PC-3 (cell line): Measurements from ENCODE around the gene PTPN3. TPM values are rescaled to one million over a fixed set of nuclear protein-coding genes. Genes with fewer than 3 reads are reported as not detected.

Source experiments
- ATAC-seq: fragments of 200-7000 bp; cut with Tn5 transposase; 2 replicates; pipeline ENCODE4 v1.9.1; 2020; ENCODE audit warnings: mild to moderate bottlenecking, moderate library complexity
- BruUV-seq: library from RNA; stranded (reverse); fragments of 400-500 nt; replicated peaks from 2 replicates; lab custom pipeline; 2021; lab: Mats Ljungman, UMichigan
- CTCF ChIA-PET: fragments of 300-600 bp; sonication (Branson Sonifier 250); formaldehyde crosslinking; loops from one replicate; lab custom pipeline; 2022; ENCODE audit warnings: antibody characterized with exemption; lab: Charles Lee
- POLR2A ChIA-PET: fragments of 300-600 bp; sonication (Branson Sonifier 250); formaldehyde crosslinking; loops from one replicate; lab custom pipeline; 2022; ENCODE audit warnings: antibody characterized with exemption; ENCODE audit not compliant: unreplicated experiment; lab: Charles Lee
- DNase-seq: peaks from one replicate; pipeline ENCODE4 v3.0.0-alpha.2; 2015
- H2AFZ ChIP-seq: fragments of 300-600 bp; sonication (generic); 2 replicates; pipeline ENCODE4 v1.6.0; 2016; ENCODE audit warnings: antibody characterized with exemption, low read length
- H3F3A ChIP-seq: fragments of 300-600 bp; sonication (generic); one replicate; pipeline ENCODE4 v1.6.0; 2017; ENCODE audit warnings: antibody characterized with exemption, low read length, control low read depth, mild to moderate bottlenecking; ENCODE audit not compliant: unreplicated experiment
- H3K27ac ChIP-seq: fragments of 300-600 bp; sonication (generic); 2 replicates; pipeline ENCODE4 v1.5.1; 2016; ENCODE audit warnings: mild to moderate bottlenecking, low read length
- H3K27me3 ChIP-seq: fragments of 300-600 bp; sonication (generic); 2 replicates; pipeline ENCODE4 v1.6.1; 2016; ENCODE audit warnings: low read length, mixed read lengths
- H3K36me3 ChIP-seq: fragments of 300-600 bp; sonication (generic); 2 replicates; pipeline ENCODE4 v1.6.1; 2016; ENCODE audit warnings: low read depth, mixed run types, low read length, mixed read lengths
- H3K4me1 ChIP-seq: fragments of 300-600 bp; sonication (generic); 2 replicates; pipeline ENCODE4 v1.5.1; 2016; ENCODE audit warnings: low read length; ENCODE audit not compliant: insufficient read depth
- H3K4me2 ChIP-seq: fragments of 300-600 bp; sonication (generic); 2 replicates; pipeline ENCODE4 v1.6.0; 2016; ENCODE audit warnings: low read length
- H3K4me3 ChIP-seq: fragments of 300-600 bp; sonication (generic); 2 replicates; pipeline ENCODE4 v1.5.1; 2016; ENCODE audit warnings: mild to moderate bottlenecking, low read length, mixed read lengths
- H3K79me2 ChIP-seq: fragments of 300-600 bp; sonication (generic); 2 replicates; pipeline ENCODE4 v1.6.1; 2017; ENCODE audit warnings: low read length, mixed read lengths
- H3K9ac ChIP-seq: fragments of 300-600 bp; sonication (generic); 2 replicates; pipeline ENCODE4 v1.6.0; 2016; ENCODE audit warnings: mild to moderate bottlenecking, low read length
- H3K9me2 ChIP-seq: fragments of 300-600 bp; sonication (generic); replicated peaks from 2 replicates; pipeline ENCODE4 v1.6.1; 2016; ENCODE audit warnings: mixed run types, low read length, mixed read lengths
- H3K9me3 ChIP-seq: fragments of 300-600 bp; sonication (generic); 2 replicates; pipeline ENCODE4 v1.6.1; 2016; ENCODE audit warnings: low read length, mixed read lengths
- H4K20me1 ChIP-seq: fragments of 300-600 bp; sonication (generic); 2 replicates; pipeline ENCODE4 v1.6.1; 2016; ENCODE audit warnings: low read length, mixed read lengths
- EZH2 ChIP-seq: fragments of 300-600 bp; sonication (generic); IDR thresholded peaks from one replicate; pipeline ENCODE4 v1.6.1; 2017; ENCODE audit warnings: antibody characterized with exemption, mild to moderate bottlenecking, low read length; ENCODE audit not compliant: unreplicated experiment
- EZH2phosphoT487 ChIP-seq: fragments of 300-600 bp; sonication (generic); IDR thresholded peaks from 2 replicates; pipeline ENCODE4 v1.6.1; 2018; ENCODE audit warnings: mild to moderate bottlenecking, antibody characterized with exemption, low read length, borderline replicate concordance
- intact Hi-C: fragments of 100-400 bp; cut with micrococcal nuclease; formaldehyde crosslinking; loops from 2 replicates; pipeline ENCODE4 v1.9.0; 2023
- total RNA-seq: library from RNA; depleted of rRNA; stranded (reverse); fragments of >200 nt; gene quantifications from 2 replicates; pipeline ENCODE4 v1.2.3, GENCODE V29; 2014
- TF ChIP-seq, protein P1 (sequence below): fragments of 300-600 bp; sonication (generic); conservative IDR thresholded peaks from 2 replicates; pipeline ENCODE4 v1.5.1; 2017; ENCODE audit warnings: antibody characterized with exemption, low read depth, mild to moderate bottlenecking, low read length

PTPN3 gene
- total RNA-seq, 1 experiment from 2014 or later: 8.4 TPM

DNA sequence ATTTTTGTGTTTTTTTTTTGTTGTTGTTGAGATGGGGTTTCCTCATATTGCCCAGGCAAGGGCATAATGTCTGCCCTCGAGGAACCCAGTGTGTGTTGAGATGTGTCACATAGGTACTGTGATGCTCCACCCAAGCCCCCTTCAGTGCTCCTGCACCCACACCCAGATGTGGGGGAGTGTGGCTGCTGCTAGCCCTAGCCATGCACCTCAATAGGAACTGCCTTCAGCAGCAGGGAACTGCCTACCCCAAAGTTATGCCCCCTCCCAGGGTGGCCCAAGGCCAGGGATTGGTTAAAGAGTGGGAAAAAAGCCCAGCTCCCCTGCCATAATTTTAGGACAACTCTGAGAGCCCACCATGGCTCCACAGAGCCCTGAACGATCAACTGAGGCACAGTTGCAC, 143.9 kb downstream of the PTPN3 start:
- Histone ChIP-seq H3K36me3 (no peaks in the 10 kb centered on the region), H3F3A (no peaks in the 10 kb centered on the region), H3K9ac (no peak overlapping the region), H3K27ac (no peak overlapping the region), H3K4me3 (no peak overlapping the region), H3K27me3 (no peaks in the 10 kb centered on the region), H4K20me1 (no peaks in the 10 kb centered on the region), H3K9me2 (no peaks in the 10 kb centered on the region), H3K4me1 (peaks cover 10% of the 10 kb centered on the region), H3K79me2 (no peaks in the 10 kb centered on the region), H2AFZ (no peak overlapping the region), H3K9me3 (no peaks in the 10 kb centered on the region), H3K4me2 (no peak overlapping the region)
- ATAC-seq: no peak
- no TSS peak for BruUV-seq
- DNase-seq: no peak
- CTCF ChIA-PET: no interaction called here
- POLR2A ChIA-PET: no interaction called here
- TF ChIP-seq, protein P1, sequence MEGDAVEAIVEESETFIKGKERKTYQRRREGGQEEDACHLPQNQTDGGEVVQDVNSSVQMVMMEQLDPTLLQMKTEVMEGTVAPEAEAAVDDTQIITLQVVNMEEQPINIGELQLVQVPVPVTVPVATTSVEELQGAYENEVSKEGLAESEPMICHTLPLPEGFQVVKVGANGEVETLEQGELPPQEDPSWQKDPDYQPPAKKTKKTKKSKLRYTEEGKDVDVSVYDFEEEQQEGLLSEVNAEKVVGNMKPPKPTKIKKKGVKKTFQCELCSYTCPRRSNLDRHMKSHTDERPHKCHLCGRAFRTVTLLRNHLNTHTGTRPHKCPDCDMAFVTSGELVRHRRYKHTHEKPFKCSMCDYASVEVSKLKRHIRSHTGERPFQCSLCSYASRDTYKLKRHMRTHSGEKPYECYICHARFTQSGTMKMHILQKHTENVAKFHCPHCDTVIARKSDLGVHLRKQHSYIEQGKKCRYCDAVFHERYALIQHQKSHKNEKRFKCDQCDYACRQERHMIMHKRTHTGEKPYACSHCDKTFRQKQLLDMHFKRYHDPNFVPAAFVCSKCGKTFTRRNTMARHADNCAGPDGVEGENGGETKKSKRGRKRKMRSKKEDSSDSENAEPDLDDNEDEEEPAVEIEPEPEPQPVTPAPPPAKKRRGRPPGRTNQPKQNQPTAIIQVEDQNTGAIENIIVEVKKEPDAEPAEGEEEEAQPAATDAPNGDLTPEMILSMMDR: no peak
- TF ChIP-seq EZH2: no peak
- no peak for TF ChIP-seq EZH2phosphoT487
- intact Hi-C loops: no loop called here

DNA sequence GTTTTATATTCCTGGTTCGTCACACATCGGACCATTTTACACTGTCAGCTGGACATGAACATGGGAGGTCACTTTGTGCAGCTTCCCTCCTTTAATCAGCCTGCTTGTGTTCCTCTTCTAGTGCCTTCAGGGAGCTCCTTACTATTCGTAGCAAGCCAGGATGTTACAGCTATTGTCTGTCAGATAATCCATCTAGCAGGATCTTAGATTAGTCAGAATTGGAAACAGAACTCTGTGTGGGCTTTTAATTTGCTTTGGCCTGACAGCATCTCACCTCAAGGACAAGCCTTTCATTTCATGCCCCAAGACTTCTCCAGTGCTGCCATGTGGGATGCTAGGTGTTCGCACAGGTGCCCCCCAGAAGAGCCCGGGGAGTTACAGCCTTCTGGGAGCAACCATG, 147.1 kb downstream of the PTPN3 start:
- Histone ChIP-seq H3K27ac (no peak overlapping the region), H3K4me1 (peaks cover 14% of the 10 kb centered on the region), H3K9me3 (no peaks in the 10 kb centered on the region), H3K79me2 (no peaks in the 10 kb centered on the region), H3K9ac (no peak overlapping the region), H4K20me1 (no peaks in the 10 kb centered on the region), H3K4me2 (no peak overlapping the region), H3K27me3 (no peaks in the 10 kb centered on the region), H3K4me3 (no peak overlapping the region), H2AFZ (no peak overlapping the region), H3K9me2 (no peaks in the 10 kb centered on the region), H3F3A (no peaks in the 10 kb centered on the region), H3K36me3 (no peaks in the 10 kb centered on the region)
- CTCF ChIA-PET: no interaction called here
- ATAC-seq (no peak), DNase-seq (no peak)
- TF ChIP-seq, protein P1: no peak
- no peak for TF ChIP-seq EZH2phosphoT487
- intact Hi-C loops: no loop called here
- BruUV-seq: no TSS peak
- POLR2A ChIA-PET: no interaction called here

DNA sequence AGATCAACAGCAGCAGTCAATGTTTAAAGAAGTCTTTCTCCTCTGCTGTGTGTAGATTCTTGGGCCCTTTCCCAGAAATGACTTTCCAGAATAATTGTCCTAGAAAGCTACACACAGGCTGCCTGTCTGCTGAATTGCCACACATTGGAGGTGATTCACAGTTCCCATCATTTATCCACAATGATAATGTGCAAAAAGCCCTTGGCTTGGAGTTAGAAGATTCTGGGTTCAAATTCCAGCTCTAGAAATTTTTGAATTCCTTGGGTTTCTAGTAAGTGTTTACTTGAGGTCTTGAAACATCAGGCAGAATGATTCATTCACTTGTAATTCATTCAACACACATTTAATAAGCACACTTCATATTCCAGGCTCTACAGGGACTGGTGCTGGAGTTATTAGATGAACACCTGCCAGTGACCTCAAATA, 148.7 kb downstream of the PTPN3 start:
- H3K9me3 ChIP-seq: no peaks in the 10 kb centered on the region
- H3K4me1 ChIP-seq: peaks cover 23% of the 10 kb centered on the region
- H3K4me3 ChIP-seq: no peak overlapping the region
- ATAC-seq (peak; percentile 77), DNase-seq (peak; percentile 77)
- H3K27me3 ChIP-seq: no peaks in the 10 kb centered on the region
- intact Hi-C loops: no loop called here
- H3K9ac ChIP-seq: no peak overlapping the region
- H3K27ac ChIP-seq: no peak overlapping the region
- peak overlapping the region; percentile 26; the same call in 1 of the 2 replicates for H3K4me2 ChIP-seq
- POLR2A ChIA-PET: no interaction called here
- H4K20me1 ChIP-seq: no peaks in the 10 kb centered on the region
- H3K79me2 ChIP-seq: no peaks in the 10 kb centered on the region
- CTCF ChIA-PET: no interaction called here
- H3K36me3 ChIP-seq: no peaks in the 10 kb centered on the region
- TF ChIP-seq EZH2: no peak
- no peak for TF ChIP-seq EZH2phosphoT487
- BruUV-seq: no TSS peak
- H3K9me2 ChIP-seq: no peaks in the 10 kb centered on the region
- H3F3A ChIP-seq: no peaks in the 10 kb centered on the region
- H2AFZ ChIP-seq: no peak overlapping the region
